ENCODE measurements around the gene PCGF3.

- TF ChIP-seq CTCF (IDR thresholded peaks at IDR 0.05; ENCODE audit: low read depth, low read length) (no peak), EZH2phosphoT487 (IDR thresholded peaks at IDR 0.05; ENCODE audit: low read depth) (no peak)
These were observed 59.0 kb downstream of the PCGF3 start for GRCh38 chr4:764405-765169.

Data from OCI-LY3 (cell line).